ENCODE measurements around the gene MECP2.

The MECP2 gene

GRCh38 chrX:154032653-154033052 lies 64.9 kb downstream of the MECP2 start:
- peaks cover 30% of the 10 kb centered on the region for H3K4me1 ChIP-seq (ENCODE audit: control insufficient read depth, insufficient read depth, low read length)
- H3K9me3 ChIP-seq (ENCODE audit: control insufficient read depth, insufficient read depth, low read depth, low read length): peaks cover 19% of the 10 kb centered on the region; the same call in 1 of the 2 replicates
- H3K9ac ChIP-seq (ENCODE audit: low read length): no peak overlapping the region
- H3K27me3 ChIP-seq (ENCODE audit: control insufficient read depth, insufficient read depth, low read length): no peaks in the 10 kb centered on the region
- H3K27ac ChIP-seq (ENCODE audit: low read depth, low read length): no peak overlapping the region
- no peak overlapping the region for H3K4me3 ChIP-seq (ENCODE audit: low read depth, low read length)
- peaks cover 28% of the 10 kb centered on the region for H3K36me3 ChIP-seq (ENCODE audit: control insufficient read depth, insufficient read depth, low read length)

DNA sequence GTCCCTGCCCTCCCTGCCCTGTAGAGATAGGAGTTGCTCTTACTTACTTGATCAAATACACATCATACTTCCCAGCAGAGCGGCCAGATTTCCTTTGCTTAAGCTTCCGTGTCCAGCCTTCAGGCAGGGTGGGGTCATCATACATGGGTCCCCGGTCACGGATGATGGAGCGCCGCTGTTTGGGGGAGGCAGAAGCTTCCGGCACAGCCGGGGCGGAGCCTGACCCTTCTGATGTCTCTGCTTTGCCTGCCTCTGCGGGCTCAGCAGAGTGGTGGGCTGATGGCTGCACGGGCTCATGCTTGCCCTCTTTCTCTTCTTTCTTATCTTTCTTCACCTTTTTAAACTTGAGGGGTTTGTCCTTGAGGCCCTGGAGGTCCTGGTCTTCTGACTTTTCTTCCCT lies 65.4 kb downstream of the MECP2 start:
- Histone ChIP-seq H3K9me3 (ENCODE audit: control insufficient read depth, insufficient read depth, low read depth, low read length) (peaks cover 19% of the 10 kb centered on the region; the same call in 1 of the 2 replicates), H3K9ac (ENCODE audit: low read length) (no peak overlapping the region), H3K4me3 (ENCODE audit: low read depth, low read length) (no peak overlapping the region), H3K27ac (ENCODE audit: low read depth, low read length) (no peak overlapping the region), H3K27me3 (ENCODE audit: control insufficient read depth, insufficient read depth, low read length) (no peaks in the 10 kb centered on the region), H3K4me1 (ENCODE audit: control insufficient read depth, insufficient read depth, low read length) (peaks cover 30% of the 10 kb centered on the region), H3K36me3 (ENCODE audit: control insufficient read depth, insufficient read depth, low read length) (peaks cover 31% of the 10 kb centered on the region)

DNA sequence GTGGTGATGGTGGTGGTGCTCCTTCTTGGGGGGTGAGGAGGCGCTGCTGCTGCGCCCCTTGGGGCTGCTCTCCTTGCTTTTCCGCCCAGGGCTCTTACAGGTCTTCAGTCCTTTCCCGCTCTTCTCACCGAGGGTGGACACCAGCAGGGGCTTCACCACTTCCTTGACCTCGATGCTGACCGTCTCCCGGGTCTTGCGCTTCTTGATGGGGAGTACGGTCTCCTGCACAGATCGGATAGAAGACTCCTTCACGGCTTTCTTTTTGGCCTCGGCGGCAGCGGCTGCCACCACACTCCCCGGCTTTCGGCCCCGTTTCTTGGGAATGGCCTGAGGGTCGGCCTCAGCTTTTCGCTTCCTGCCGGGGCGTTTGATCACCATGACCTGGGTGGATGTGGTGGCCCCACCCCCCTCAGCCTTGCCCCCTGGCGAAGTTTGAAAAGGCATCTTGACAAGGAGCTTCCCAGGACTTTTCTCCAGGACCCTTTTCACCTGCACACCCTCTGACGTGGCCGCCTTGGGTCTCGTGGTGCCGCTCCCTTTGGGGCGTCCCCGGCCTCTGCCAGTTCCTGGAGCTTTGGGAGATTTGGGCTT lies 66.7 kb downstream of the MECP2 start:
- H3K27me3 ChIP-seq (ENCODE audit: control insufficient read depth, insufficient read depth, low read length): no peaks in the 10 kb centered on the region
- H3K36me3 ChIP-seq (ENCODE audit: control insufficient read depth, insufficient read depth, low read length): peaks cover 31% of the 10 kb centered on the region

DNA sequence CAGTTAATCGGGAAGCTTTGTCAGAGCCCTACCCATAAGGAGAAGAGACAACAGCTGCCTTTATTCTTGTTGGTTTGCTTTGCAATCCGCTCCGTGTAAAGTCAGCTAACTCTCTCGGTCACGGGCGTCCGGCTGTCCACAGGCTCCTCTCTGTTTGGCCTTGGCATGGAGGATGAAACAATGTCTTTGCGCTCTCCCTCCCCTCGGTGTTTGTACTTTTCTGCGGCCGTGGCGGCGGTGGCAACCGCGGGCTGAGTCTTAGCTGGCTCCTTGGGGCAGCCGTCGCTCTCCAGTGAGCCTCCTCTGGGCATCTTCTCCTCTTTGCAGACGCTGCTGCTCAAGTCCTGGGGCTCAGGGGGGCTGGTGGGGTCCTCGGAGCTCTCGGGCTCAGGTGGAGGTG lies 67.3 kb downstream of the MECP2 start:
- Histone ChIP-seq H3K27me3 (ENCODE audit: control insufficient read depth, insufficient read depth, low read length) (no peaks in the 10 kb centered on the region), H3K9ac (ENCODE audit: low read length) (no peak overlapping the region), H3K9me3 (ENCODE audit: control insufficient read depth, insufficient read depth, low read depth, low read length) (peaks cover 20% of the 10 kb centered on the region; the same call in 1 of the 2 replicates), H3K27ac (ENCODE audit: low read depth, low read length) (no peak overlapping the region), H3K4me1 (ENCODE audit: control insufficient read depth, insufficient read depth, low read length) (peaks cover 31% of the 10 kb centered on the region), H3K36me3 (ENCODE audit: control insufficient read depth, insufficient read depth, low read length) (peaks cover 31% of the 10 kb centered on the region), H3K4me3 (ENCODE audit: low read depth, low read length) (no peak overlapping the region)

More for the DNA sequence above, 66.7 kb downstream of the MECP2 start:
- no peak overlapping the region for H3K4me3 ChIP-seq (ENCODE audit: low read depth, low read length)
- peaks cover 27% of the 10 kb centered on the region for H3K4me1 ChIP-seq (ENCODE audit: control insufficient read depth, insufficient read depth, low read length)
- peaks cover 21% of the 10 kb centered on the region; the same call in 1 of the 2 replicates for H3K9me3 ChIP-seq (ENCODE audit: control insufficient read depth, insufficient read depth, low read depth, low read length)
- H3K27ac ChIP-seq (ENCODE audit: low read depth, low read length): no peak overlapping the region
- no peak overlapping the region for H3K9ac ChIP-seq (ENCODE audit: low read length)

DNA sequence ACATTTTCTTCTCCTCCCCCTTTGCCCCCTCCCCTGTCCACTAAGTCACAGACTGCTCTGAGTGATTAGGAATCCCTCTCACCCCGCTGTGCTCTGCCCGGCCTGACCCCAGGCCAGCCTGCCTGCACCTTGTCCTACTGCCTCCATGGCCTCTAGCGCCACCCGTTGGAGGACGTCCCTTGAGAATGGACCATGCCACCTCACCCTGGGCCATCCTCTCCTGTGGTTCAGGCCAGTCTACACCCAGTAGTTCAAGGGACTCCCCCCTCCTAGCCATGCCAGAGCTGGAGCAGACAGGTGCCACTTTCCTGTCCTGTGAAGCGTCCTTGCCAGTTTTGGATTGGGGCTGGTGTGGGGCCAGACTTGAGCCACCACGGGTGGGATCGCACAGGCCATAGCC lies 68.1 kb downstream of the MECP2 start:
- Histone ChIP-seq H3K9me3 (ENCODE audit: control insufficient read depth, insufficient read depth, low read depth, low read length) (peaks cover 13% of the 10 kb centered on the region; the same call in 1 of the 2 replicates), H3K27ac (ENCODE audit: low read depth, low read length) (no peak overlapping the region), H3K27me3 (ENCODE audit: control insufficient read depth, insufficient read depth, low read length) (no peaks in the 10 kb centered on the region), H3K4me1 (ENCODE audit: control insufficient read depth, insufficient read depth, low read length) (peaks cover 23% of the 10 kb centered on the region), H3K9ac (ENCODE audit: low read length) (no peak overlapping the region), H3K36me3 (ENCODE audit: control insufficient read depth, insufficient read depth, low read length) (peaks cover 31% of the 10 kb centered on the region), H3K4me3 (ENCODE audit: low read depth, low read length) (no peak overlapping the region)

DNA sequence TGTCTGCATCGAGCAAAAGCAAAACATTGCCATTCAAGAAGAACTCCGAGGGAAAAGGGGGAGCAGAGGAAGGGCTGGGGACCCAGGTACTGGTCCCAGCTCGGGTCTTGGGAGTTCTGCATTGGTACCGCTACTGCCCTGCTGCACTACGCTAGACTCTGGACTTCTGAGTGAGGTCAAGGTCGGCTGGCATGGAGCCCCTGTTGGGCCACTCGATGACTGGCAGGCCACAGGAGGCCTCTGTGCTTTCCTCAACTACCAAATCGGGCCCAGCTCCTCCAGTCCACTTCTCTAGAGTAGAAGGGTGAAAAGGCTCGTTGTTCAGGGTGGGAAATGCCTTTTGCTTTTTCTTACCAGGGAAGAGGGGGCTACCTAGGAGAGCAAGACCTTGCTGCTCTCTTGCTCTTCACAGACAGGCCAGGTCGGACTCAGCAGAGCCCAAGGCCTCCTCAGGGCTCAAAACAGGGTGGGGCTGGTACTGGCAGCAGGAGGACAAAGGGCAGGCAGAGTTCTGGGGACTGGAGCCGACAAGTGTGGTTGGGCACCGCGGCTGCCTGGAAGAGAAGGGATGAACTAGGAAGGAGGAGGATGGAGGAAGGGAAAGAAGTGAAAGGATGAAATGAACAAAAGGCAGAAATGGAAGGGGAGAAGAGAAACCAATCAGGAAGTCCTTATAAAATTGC lies 68.9 kb downstream of the MECP2 start:
- H3K4me1 ChIP-seq (ENCODE audit: control insufficient read depth, insufficient read depth, low read length): peaks cover 21% of the 10 kb centered on the region
- no peaks in the 10 kb centered on the region for H3K27me3 ChIP-seq (ENCODE audit: control insufficient read depth, insufficient read depth, low read length)
- no peak overlapping the region for H3K27ac ChIP-seq (ENCODE audit: low read depth, low read length)
- peaks cover 31% of the 10 kb centered on the region for H3K36me3 ChIP-seq (ENCODE audit: control insufficient read depth, insufficient read depth, low read length)
- H3K9me3 ChIP-seq (ENCODE audit: control insufficient read depth, insufficient read depth, low read depth, low read length): peaks cover 13% of the 10 kb centered on the region; the same call in 1 of the 2 replicates
- H3K9ac ChIP-seq (ENCODE audit: low read length): no peak overlapping the region
- H3K4me3 ChIP-seq (ENCODE audit: low read depth, low read length): no peak overlapping the region

DNA sequence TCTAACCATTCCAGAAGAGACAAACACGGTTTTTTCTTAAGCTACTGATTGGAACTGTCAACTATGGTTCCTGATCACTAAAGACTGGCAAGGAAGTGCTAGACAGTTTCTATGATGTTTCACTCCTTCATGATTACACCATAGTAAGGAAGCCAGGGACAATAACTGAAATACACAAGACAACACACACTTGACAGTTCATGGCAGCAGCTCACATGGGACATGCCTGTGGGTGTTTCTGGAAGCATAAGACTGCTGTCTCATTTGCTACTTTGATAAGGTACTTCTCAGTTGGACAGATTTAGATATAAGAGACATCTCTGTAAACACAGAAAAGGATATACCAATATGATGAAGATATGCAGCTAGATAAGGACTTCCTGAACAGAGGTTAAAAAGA lies 69.5 kb downstream of the MECP2 start:
- H3K27me3 ChIP-seq (ENCODE audit: control insufficient read depth, insufficient read depth, low read length): no peaks in the 10 kb centered on the region
- H3K4me3 ChIP-seq (ENCODE audit: low read depth, low read length): no peak overlapping the region
- no peak overlapping the region for H3K9ac ChIP-seq (ENCODE audit: low read length)
- no peak overlapping the region for H3K27ac ChIP-seq (ENCODE audit: low read depth, low read length)
- peaks cover 15% of the 10 kb centered on the region for H3K4me1 ChIP-seq (ENCODE audit: control insufficient read depth, insufficient read depth, low read length)
- H3K9me3 ChIP-seq (ENCODE audit: control insufficient read depth, insufficient read depth, low read depth, low read length): peaks cover 13% of the 10 kb centered on the region; the same call in 1 of the 2 replicates
- H3K36me3 ChIP-seq (ENCODE audit: control insufficient read depth, insufficient read depth, low read length): peaks cover 31% of the 10 kb centered on the region

GRCh38 chrX:154027022-154027402 lies 70.5 kb downstream of the MECP2 start:
- Histone ChIP-seq H3K4me1 (ENCODE audit: control insufficient read depth, insufficient read depth, low read length) (peaks cover 15% of the 10 kb centered on the region), H3K27ac (ENCODE audit: low read depth, low read length) (no peak overlapping the region), H3K36me3 (ENCODE audit: control insufficient read depth, insufficient read depth, low read length) (peaks cover 29% of the 10 kb centered on the region), H3K4me3 (ENCODE audit: low read depth, low read length) (no peak overlapping the region), H3K9ac (ENCODE audit: low read length) (no peak overlapping the region), H3K27me3 (ENCODE audit: control insufficient read depth, insufficient read depth, low read length) (no peaks in the 10 kb centered on the region), H3K9me3 (ENCODE audit: control insufficient read depth, insufficient read depth, low read depth, low read length) (peaks cover 10% of the 10 kb centered on the region; the same call in 1 of the 2 replicates)

DNA sequence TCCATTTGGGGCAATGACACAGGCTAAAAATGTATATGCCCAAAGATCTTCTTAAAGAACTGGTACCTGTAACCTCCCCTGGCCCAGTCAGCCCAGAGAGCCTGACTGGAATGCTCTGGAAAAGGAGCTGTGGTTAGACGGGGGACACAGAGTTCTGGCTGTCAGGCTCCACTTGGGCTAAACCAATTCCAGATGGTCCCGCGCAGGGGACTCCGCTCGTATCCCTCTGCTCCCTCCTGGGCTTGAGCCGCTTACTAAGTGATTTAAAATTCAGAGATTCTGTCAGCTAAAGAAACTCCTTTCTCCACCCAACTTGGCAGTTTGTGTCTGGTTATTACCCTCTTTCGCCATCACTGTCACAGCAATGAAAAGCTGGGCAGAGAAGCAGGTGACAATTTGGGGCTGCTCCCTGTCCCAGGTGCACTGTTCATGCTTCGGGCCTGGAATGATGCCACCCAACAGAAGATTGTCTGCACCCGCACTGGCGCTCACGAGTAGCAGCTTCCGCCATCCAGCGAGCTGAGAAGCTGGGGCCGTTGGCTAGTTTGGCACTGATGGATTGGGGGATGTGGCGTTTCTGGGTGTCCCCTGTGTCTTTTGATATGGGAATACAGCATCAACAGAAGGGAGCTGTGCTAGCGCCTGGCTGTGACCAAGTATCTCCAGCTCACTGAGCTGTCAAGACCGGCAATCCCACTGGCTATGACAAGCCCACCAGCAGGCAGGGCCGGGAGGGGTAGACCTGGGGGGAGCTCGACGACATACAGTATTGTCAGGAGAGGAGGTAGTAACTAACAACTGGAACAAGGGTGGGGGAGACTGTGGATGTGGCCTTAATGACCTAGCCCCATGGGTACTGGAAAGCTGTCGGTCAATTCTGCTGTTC lies 71.1 kb downstream of the MECP2 start:
- Histone ChIP-seq H3K4me1 (ENCODE audit: control insufficient read depth, insufficient read depth, low read length) (peaks cover 16% of the 10 kb centered on the region), H3K36me3 (ENCODE audit: control insufficient read depth, insufficient read depth, low read length) (peaks cover 23% of the 10 kb centered on the region), H3K27ac (ENCODE audit: low read depth, low read length) (no peak overlapping the region), H3K4me3 (ENCODE audit: low read depth, low read length) (no peak overlapping the region), H3K9ac (ENCODE audit: low read length) (no peak overlapping the region), H3K27me3 (ENCODE audit: control insufficient read depth, insufficient read depth, low read length) (no peaks in the 10 kb centered on the region), H3K9me3 (ENCODE audit: control insufficient read depth, insufficient read depth, low read depth, low read length) (peaks cover 9% of the 10 kb centered on the region; the same call in 1 of the 2 replicates)

- no peak overlapping the region for H3K4me3 ChIP-seq (ENCODE audit: low read depth, low read length)
- H3K27me3 ChIP-seq (ENCODE audit: control insufficient read depth, insufficient read depth, low read length): no peaks in the 10 kb centered on the region
- no peak overlapping the region for H3K27ac ChIP-seq (ENCODE audit: low read depth, low read length)
- no peak overlapping the region for H3K9ac ChIP-seq (ENCODE audit: low read length)
- H3K9me3 ChIP-seq (ENCODE audit: control insufficient read depth, insufficient read depth, low read depth, low read length): peaks cover 9% of the 10 kb centered on the region; the same call in 1 of the 2 replicates
- peaks cover 27% of the 10 kb centered on the region for H3K4me1 ChIP-seq (ENCODE audit: control insufficient read depth, insufficient read depth, low read length)
- peaks cover 14% of the 10 kb centered on the region; the same call in 1 of the 2 replicates for H3K36me3 ChIP-seq (ENCODE audit: control insufficient read depth, insufficient read depth, low read length)
Observed at GRCh38 chrX:154025230-154025629, 72.3 kb downstream of the MECP2 start.
